CD1c-positive myeloid dendritic cell (primary cell): Measurements from ENCODE around the gene ATP2A3.
A peak's percentile ranks its signal among the peaks of the same experiment; 100 is the strongest.
"Not testable (repeated sequence)": the region's sequence is repeated elsewhere in the genome, so short reads cannot be mapped to it uniquely, and the experiment has no call there.

Experiments used
- DNase-seq: peaks from one replicate; pipeline ENCODE4 v3.0.0-alpha.2; 2016; ENCODE audit errors: extremely low spot score

ATP2A3 gene

DNA sequence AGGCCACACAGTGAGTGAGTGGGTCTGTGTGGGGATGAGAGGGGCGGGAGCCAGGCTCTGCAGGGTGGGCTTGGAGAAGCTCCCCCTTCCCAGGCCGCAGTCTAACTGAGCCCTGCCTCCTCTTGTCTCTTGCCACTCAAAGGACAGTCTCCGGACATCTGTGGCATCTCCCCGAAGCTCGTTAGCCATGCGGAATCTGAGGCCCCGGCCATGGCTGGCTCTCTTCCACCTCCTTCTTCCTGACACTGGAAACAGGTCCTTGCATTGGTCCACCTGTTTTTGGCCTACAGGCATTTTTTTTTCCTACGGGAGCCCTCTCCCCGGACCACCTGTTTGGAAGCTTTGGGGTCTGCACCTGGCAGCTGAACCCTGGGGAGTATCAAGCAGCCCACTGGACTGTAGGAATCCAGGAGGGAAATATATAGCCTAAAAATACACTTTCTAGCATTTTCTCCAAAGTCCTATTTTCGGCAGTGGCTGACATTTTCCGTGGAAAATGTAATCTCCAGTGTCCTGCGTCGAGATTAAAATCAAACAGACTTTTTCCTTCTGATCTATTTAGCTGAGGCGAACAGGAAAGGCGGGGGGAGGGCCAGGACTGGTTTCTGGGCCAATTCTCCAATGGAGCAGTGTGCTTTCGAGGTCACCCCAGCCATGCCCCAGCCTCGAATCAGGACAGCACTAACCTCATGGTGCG, 9.1 kb downstream of the ATP2A3 start:
- DNase-seq: no peak

DNA sequence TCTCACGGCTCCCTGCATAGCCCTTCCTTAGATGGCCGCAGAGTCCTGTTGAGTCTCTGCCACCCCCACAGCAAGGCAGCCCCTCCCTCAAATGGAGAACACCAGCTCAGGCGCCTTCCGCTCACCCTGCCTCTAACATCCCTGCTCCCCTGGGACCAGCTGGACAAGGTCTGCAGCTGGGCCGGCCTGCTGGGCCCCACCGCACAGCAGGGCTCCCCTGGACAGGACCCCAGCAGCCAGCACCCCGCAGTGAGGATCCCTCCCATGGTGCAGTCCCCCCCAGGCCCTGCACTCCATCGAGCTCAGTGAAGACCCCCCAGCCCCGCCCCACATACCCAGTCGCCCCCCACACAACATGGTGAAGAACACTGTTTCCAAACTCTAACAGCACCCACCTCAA, 10.2 kb downstream of the ATP2A3 start:
- DNase-seq: no peak

DNA sequence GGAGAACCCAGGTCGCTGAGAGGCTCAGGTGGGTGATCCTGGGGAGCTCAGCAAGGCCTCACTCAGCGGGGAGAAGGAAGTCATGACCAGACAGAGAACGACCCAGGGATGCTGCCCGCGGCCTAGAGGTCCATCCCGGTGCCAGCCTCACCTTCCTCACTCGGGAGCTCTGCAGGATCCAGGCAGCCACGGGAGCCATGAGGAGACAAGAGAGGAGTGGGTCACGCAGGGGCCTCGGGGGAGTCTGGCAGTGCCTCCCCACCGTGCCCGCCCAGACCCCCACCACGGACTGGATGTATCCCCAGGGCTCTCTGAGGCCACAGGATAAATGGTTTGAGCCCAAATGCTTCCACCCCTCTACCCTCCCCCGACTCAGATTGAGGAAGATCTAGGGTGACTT, 10.7 kb downstream of the ATP2A3 start:
- DNase-seq: no peak

DNA sequence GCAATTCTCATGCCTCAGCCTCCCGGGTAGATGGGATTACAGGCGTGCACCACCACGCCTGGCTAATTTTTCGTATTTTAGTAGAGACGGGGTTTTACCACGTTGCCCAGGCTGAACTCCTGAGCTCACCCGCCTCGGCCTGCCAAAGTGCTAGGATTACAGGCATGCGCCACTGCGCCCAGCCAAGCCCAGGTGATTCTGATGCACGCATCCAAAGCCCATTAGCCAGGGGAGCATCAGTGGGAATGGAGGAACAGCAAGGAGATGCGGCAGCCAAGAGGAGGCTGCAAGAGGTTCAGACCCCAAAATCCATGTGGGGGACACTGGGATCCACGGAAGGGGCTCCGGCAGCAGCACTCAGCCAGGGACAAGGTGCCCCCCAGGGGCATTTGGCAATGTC, 12.1 kb downstream of the ATP2A3 start:
- no peak for DNase-seq

DNA sequence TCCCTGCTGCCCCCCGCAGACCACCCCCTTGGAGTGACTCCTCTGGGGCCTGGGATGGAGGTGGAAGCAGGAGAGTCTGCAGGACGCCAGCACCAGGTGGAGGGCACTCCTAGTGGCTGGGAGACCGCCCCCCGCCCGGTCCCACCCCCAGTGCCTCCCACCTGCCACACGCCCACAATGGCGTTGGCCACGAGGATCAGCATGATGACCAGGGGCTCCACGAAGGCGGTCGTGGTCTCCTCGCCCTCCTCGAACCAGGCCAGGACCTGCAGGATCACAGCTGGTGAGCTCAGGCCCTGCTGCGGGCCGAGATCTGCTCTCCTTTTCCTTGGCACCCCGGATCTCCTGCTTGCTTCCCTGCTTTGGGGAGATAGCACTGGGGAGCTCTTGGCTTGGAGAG, 12.8 kb downstream of the ATP2A3 start:
- no peak for DNase-seq

DNA sequence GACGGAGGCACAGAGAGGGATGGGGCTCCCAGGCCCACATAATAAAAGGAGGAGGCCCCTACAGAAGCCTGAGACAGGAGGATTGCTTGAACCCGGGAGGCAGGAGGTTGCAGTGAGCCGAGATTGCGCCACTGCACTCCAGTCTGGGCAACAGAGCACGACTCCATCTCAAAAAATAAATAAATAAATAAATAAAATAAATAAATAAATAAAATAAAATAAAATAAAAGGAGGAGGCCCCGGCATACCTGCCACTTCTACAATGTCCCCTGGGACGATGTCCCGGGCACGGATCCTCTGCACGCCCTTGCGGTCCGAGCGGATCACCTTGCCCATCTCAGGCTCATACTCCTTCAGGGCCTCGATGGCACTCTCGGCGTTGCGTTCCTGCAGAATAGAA, 13.2 kb downstream of the ATP2A3 start:
- no peak for DNase-seq

DNA sequence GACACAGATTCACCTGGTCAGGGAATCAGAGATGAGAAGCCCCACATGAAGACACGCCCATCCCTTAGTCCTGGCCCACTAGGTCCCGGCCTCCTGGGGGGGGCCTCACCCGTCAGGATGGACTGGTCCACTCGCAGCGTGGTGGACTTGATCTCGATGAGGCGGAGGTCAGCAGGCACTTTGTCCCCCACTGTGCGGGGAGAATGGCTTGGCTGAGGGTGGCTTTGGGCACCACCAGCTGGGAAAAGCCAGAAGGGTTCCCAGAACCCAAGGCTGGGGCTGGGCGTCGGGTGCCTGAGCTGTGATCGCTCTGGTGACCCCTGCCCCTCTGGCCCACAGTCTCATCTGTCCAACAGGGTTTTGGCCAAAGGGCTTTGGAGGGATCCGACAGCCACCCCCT, 13.7 kb downstream of the ATP2A3 start:
- no peak for DNase-seq

DNA sequence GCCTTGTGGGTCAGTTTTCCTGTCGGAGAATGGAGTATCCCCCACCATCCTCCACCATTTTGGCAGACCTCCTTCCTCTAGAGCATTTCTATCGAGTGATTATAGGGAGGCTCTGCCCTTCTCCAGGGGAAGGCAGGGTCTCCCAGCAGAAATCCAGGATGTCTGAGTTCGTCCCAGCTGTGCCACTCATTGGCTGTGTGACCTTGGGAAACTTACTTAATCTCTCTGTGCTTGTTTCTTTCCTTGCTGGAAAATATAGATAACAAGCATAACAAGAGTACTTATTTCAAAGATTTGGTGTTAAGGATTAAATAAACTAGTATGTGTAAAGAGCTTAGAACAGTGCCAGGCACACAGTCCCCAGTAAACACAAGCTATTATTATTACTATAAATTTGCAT, 14.8 kb downstream of the ATP2A3 start:
- DNase-seq: no peak

DNA sequence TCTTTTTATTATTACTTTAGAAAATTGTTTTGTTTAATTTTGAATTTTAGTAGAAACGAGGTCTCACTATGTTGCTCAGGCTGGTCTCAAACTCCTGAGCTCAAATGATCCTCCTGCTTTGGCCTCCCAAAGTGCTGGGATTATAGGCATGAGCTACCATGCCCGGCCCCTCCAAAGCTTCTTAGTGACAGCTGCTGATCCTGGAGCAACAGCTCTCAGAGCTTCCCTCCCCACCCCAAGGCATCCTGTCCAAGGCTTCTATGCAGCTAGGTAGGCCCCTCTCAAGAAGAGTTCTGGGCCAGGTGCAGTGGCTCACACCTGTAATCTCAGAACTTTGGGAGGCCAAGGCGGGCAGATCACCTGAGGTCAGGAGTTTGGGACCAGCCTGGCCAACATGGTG, 15.7 kb downstream of the ATP2A3 start:
- DNase-seq: not testable (repeated sequence)

DNA sequence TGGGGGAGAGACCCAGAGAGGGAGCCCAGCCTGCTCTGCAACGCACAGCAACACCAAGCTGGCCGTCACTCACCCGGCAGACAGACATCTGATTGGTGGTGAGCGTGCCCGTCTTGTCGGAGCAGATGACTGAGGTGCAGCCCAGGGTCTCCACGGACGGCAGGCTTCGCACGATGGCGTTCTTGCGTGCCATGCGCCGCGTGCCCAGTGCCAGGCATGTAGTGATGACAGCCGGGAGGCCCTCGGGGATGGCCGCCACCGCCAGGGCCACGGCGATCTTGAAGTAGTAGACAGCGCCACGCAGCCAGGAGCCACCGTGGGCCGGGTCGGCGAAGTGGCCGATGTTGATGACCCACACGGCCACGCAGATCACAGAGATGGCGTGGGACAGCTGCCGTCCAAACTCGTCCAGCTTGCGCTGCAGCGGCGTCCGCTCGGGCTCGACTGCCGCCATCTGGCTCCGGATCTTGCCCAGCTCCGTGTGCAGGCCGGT, 16.9 kb downstream of the ATP2A3 start:
- DNase-seq: no peak

DNA sequence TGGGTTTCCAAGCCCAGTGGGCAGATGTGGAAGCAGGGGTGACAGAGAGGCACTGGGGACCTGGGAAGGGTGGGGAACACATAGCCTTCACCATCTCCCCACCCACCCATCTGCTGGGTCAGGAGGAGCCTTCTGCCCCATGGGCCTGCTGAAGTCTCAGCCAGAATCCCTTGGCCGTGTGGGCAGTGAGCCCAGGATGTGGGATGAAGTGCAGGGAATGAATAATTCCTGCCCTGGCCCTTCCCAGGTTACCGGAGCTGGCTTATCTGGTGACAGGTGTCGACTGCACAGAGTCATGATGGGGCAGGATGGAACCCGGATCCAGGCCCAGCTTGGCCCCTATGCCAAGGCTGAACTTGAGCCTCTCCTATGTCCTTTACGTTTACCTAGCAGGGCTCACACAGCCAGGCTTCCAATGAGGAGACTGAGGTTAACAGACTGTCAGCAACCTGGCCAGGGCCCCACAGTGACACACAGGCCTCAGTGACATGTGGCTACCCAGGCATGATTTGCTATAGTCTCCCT, 17.5 kb downstream of the ATP2A3 start:
- no peak for DNase-seq

DNA sequence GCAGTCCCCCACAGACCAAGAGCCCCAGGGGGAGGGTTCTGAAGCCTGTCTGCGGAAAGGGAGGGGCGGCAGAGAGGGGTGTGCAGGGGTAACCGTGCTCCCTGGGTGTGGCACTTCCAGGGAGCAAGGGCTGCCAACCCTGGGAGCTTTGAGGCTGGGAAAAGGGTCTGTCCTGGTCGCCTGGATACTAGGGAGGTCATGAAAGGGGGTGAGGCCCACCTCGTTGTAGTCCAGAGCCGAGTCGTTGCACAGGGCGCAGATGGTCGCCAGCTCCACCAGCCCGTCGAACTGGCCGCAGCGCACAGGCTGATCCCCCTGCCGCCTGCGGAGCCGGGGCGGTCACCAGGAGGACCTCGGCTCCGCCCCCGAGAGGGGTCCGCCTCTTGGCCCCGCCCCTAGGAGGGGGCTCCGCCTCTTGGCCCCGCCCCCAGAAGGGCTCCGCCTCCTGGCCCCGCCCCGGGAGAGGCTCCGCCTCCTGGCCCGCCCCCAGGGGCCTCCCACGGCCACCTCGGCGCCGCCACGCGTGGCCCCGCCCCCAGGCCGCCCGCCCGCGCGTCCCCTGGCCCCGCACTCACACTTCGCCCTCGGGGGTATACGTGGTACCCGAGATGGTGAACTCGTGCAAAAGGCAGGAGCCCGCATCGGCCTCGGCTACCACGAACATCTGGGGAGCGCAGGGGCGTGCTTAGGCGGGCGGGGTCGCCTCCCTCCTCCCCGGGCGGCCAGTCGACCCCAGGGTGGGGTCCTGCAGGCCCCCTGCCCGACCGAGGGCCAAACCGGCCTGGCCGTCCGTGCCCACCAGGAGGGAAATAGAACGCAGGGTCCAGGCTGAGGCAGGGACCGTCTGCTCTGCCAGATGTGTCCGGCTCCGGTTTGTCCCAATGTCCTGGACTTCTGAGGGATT, 19.5 kb downstream of the ATP2A3 start:
- peak; percentile 8 for DNase-seq

DNA sequence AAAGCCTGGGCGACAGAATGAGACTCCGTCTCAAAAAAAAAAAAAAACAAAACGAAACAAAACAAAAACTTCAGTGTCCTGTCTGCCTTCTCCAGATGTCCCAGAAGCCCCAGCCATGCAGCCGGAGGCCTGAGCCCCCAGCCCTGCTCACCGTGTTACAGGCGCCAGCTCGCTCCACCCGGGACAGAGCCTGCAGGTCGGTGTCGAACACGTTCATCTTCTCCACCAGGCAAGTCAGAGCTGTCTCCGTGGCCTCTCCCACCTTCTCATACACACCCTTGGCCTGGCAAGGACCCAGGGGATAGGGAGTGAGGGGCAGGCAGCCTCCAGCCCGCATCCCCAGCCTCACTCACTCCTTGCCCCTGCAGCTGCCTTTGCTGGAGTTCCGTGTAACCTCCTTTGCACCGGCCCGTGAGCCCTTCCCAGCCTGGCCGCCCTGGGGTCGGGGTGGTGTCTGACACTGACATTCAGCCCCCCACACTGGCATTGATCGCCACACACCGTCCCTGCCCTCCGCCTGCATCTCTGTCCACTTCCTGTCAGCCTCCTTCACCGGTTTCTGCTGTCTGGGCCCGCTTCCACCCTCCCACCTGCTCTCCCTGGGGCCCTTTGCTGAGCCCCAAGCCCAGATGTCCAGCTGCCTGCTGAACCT, 20.9 kb downstream of the ATP2A3 start:
- no peak for DNase-seq

DNA sequence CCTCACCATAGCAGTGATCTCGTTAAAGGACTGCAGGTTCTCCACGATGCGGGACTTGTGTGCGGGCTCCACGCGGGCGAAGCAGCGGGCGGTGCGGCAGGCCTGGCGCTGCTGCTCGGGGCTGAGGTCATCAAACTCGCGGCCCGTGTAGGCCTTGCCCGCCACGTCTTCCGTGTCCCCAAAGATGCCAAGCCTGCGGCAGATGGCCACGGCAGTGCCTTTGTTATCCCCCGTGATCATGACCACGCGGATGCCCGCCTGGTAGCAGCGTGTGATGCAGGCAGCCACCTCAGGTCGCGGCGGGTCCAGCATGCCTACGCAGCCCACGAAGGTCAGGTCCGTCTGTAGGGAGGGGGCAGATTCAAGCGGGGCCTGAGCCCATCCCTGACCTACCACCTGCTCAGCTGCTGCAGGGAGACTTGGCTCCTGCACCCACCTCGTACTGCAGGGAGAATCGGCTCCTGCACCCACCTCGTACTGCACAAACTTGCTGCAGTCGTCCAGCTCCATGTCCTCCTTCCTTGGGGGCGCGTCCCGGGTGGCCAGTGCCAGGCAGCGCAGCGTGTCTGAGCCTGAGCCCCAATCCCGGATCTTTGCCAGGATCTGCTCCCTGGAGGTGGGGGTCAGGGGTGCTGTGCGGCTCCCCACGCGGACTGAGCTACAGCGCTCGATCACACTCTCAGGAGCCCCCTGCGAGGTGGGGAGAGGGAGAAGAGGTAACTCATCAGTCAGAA, 23.1 kb downstream of the ATP2A3 start:
- no peak for DNase-seq

DNA sequence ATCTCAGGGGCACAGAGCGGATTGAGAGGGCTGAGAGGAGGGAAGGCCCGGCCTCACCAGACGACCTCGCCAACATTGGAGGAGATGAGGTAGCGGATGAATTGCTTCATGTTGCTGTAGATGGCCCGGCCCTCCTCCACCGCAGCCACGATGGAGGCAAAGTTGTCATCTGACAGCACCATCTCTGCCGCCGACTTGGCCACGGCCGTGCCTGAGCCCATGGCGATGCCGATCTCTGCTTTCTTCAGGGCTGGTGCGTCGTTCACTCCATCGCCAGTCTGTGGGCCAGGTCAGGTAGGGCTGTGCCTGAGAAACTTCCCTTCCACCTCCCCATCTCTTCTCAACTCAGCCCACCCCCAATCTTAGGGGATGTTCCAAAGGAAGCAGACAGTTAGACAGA, 26.9 kb downstream of the ATP2A3 start:
- DNase-seq: no peak

DNA sequence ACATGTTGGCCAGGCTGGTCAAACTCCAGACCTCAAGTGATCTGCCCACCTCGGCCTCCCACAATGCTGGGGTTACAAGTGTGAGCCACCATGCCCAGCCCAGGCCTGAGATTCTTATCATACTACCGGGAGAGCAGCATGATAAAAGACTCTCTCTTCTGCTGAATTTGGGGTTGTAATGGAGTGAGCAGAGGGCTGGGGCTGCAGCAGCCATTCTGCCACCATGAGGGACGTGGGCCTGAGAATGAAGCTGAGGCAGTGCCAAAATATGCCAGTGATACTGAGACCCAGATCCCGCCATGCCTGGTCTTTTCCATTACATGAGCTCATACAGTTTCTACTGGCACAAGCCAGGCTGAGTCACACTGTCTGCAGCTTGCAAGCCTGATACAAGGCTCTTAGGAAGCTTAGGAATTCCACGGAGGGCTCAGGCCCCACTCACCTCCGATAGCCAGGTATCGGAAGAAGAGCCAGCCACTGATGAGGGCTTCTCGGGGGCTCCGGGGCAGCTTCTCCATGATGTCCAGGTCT, 28.3 kb downstream of the ATP2A3 start:
- DNase-seq: no peak

DNA sequence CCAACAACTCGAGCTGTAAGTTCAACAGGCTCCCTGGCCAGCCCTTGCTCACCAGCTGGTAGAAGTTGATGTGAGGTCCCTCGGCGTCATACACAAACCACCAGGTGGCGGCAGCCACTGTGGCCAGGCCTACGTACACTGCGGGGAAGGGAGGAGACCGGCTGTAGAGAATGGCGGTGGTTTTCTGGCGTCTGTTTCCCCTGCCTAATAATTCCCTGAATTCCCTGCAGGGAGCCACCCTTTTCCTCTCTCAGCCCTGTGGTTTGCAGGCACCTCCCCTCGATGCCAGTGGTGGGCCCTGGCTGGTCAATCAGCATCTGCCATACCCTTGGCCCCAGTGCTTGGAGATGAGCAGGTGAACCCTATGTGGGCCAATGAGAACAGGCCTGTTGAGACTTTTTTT, 29.1 kb downstream of the ATP2A3 start:
- peak; percentile 65 for DNase-seq

DNA sequence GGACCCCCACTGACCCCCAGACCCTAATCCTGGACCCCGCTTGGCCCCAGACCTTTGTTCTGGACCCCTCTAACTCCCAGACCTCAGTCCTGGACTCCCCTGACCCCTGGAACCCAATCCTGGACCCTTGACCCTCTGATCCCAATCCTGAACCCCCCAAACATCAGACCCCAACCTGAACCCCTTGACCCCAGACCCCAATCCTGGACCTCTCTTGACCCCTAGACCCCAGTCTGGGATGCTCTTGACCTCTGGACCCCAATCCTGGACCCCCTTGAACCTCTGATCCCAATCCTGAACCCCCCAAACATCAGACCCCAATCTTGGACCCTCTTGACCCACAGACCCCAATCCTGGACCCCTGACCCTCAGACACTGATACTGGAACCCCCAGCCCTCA, 34.5 kb downstream of the ATP2A3 start:
- no peak for DNase-seq

DNA sequence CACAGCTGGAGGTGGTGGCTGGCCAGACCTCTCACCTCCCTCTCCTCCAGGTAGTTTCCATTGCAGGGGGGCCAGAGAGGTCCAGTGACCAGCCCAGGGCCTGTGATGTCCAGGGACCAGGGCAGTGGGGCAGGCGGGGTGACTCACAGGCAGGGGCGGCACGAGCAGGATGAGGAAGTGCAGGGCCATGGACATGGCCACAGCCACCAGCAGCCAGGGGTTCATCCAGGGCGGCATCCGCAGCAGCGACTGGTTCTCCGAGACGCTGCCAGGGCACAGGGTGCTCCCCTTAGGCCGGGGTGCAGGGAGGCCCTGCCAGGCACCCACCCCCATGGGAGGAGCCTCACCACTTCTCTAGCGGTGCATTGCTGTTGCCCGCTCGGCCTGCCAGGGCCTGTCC, 35.1 kb downstream of the ATP2A3 start:
- peak; percentile 58 for DNase-seq

DNA sequence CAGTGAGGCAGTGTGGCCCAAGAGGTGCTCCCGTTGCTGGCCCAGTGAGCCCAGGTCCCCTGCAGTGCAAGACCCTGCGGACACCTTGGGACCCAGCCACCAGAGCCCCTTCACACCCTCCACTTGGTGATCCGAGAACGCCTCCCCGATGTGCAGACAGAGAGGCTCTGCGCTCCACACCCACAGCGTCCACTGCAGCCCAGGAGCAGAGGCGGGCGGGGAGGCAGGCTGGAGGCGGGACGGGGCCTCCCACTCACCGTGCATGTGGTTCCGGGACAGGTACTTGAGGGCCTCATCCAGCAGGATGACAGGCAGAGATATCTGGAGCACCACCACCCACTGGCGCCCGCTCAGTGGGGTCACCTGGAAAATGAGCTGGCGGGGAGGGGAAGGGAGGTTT, 35.8 kb downstream of the ATP2A3 start:
- no peak for DNase-seq

DNA sequence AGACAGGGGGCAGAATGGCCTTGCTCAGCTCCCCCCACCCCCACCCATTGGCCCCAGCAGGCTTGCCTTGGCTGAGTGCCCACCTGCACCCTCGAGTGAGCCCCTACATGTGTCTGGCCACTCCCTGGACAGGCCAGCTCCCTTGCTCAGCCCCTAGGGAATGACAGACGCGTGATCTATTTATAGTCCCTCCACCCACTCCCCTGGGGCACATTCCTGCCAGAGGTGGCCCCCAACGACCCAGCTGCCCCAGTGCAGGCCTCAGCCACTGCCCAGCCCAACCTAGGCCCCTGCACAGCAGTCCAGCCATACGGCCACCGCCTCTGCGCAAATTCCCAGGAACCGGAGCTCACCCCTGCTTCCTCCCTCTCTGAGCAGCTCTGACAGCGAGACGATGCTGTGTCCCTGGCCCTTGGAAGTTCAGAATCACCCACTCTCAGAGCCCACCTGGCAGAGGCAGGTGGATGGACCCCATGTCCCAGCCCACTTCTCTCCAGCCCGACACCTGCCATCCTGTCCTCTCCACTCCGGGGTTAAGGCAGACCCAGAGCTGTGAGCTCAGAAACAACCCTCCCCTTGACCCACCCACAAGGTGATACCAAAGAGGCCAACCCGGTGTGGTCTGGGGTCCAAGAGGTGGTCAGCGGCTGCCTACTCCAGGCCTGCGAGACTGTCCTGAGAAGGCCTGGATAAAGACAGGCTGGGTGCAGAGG, 36.5 kb downstream of the ATP2A3 start:
- DNase-seq: no peak
